ENCODE measurements around the gene ERBB4.

ERBB4 gene

DNA sequence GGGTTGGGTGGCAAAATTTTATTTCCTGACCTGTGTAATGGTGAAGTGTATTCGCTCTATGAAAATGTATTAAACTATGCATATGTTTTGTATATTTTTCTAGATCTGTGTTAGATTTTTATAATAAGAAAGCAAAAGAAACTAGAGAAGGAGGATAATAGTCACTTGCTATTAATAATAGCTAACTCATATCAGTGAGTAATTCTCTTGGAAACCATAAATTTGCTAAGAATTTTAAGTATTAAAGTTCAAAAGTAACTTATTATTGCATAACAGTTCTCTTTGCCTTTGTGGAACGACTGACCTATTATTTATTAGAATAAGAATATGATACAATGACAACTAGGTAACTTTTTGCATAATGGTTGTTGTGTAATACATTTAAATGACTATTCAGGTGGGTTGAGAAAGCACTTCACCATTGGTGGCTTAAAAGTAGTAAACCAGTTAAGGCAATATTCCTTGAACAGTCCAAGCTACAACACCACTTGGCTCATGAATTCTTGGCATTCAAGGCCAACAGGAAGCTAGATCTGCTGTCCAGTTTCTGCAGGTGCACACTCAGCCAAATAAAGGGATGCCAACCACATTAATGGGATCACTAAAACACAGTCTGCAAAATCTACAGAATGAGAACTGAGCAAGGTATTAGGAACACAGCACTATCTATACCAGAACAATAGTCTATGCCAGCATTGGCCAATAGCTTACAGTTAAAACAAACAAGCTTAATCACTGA, 1060.9 kb downstream of the ERBB4 start:
- DNase-seq (ENCODE audit: low read depth in 2 of 2) = no peak

DNA sequence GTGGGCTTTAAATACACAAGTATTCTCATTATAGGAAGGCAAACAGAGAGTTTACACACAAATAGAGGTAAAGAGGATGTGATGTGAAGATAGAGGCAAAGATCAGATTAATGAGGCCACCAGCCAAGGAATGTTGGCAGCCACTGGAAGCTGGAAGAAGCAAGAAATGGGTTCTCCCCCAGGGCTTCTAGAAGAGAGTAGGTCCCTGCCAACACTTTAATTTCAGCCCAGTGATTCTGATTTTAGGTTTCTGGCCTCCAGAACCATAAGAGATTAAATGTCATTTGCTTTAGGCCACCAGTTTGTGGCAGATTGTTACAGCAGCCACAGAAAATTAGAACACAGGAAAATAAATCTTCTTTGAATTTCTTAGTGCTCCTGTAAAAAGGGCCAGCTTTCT, 1065.5 kb downstream of the ERBB4 start:
- DNase-seq (ENCODE audit: low read depth in 2 of 2) = no peak

DNA sequence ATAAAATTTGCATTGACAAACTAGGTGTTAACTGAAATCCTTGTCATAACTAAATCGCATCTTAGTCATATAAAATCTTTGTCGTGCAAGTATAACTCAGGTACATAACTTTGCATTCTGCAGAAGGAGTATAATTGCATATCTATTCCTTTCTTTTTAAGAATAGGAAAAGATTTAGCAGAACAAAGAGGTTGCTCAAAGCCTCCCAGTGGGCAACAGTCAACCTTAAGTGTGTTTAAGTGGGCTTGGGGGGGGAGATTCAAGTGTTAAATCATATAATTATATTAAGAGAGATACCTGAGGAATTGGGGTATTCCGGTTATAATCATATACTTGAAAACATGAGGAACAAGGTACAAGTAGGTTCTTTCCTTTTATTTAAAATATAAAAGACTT, 1068.9 kb downstream of the ERBB4 start:
- DNase-seq (ENCODE audit: low read depth in 2 of 2) = no peak

DNA sequence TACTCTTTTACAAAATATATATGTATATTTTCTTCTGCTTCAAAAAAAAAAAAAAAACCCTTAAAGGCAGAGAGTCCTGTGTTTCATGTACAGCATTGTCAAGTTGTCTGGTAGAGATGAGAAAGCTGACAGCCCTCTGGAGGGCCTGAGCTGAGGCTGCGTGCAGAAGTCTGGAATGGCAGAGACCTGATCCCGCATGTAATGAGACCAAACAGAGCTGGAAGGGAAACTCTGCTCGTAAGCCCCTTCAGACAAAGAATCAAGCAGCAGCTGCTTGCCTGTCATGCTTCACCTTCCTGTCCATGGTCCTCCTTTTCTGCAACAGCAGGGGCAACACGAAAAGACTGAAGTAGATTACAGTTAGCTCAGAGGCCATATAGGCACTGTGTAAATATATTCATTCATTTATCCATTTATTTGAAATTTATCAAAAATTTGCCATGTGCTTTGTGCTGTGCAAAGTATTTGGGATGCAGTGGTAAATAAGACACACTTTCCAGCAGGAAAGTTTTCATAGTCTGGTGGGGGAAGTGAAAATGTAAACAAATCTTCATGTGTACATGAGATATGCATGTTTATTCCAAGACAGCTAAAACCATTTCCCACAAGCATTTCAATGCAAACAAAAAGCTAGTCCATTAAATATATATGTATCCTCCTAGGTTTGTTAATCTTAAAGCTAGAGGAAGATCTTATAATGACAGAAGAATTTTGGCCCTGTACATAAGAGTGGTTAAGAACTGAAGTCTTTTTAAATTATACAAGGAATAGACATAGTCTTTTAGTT, 1069.5 kb downstream of the ERBB4 start:
- no peak for DNase-seq (ENCODE audit: low read depth in 2 of 2)

DNA sequence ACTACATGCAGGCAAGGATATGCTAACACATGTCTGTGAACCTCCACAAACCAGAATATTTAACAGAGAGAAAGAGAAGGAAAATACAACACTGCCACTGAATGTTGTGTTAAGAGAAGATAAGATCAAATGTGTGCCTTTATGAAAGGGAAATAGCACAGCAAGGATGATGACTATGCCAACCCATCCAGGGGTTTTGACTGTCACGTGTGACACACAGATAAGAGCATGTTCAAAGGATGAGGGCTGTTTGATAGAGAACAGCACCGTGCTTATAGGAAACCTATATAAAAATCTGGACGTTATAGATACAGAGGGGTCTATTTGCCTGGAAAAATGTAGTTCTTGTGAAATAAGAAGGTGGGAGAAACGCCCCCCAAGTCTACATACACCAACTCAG, 1070.4 kb downstream of the ERBB4 start:
- no peak for DNase-seq (ENCODE audit: low read depth in 2 of 2)

DNA sequence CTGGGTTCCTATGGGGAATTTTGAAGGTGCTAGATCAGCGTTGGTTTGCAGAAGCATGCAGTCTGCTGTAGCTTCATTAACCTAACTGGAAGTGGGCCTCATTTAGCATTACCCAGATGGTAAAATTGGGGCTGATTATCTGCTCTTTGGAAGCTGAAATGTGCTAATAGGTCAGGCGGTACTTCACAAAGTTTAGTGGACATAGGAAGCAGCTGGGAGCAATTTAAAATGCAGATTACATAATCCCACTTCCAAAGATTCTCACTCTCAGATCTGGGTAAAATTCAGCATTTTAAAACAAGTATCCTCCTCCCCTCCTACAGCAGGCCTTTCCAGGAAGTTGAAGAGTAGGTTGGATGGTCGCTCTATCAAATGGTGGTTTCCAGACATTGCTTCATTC, 1075.2 kb downstream of the ERBB4 start:
- DNase-seq (ENCODE audit: low read depth in 2 of 2) = no peak

DNA sequence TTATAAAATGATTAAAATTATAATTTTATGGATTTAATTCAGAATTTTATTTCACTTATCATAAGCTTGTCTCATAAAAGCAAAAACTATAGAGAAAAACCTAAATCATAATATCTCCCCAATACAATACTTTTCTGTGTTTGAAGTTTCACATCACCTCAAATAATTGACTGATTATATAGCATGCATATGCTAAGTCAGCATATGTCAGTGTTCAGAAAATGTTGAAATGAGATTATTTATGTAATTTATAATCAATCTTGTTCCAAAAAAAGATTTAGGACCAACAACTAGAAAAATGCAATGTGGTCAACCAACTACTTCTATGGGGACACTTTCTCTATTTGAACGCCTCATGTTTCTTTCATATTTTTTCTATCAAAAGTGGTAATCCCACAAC, 1079.6 kb downstream of the ERBB4 start:
- no peak for DNase-seq (ENCODE audit: low read depth in 2 of 2)

DNA sequence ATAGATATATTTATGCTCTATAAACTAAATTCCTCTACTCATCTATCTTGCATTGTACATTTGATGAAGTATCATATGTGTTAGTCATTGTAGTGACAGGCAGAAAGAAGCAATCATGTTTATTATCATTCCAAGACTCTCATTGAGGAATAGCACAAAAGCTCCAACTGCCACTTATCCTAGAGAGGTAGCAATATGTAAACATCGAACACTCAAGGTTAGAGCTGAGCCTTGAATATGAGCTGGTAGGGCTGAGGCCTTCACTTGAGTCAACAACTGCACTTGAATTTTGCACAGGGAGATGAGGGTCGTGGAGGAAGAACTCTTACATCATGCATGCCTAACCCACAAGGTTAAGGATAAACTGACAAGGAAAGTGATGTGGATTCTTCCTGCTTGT, 1081.3 kb downstream of the ERBB4 start:
- DNase-seq (ENCODE audit: low read depth in 2 of 2) = no peak

DNA sequence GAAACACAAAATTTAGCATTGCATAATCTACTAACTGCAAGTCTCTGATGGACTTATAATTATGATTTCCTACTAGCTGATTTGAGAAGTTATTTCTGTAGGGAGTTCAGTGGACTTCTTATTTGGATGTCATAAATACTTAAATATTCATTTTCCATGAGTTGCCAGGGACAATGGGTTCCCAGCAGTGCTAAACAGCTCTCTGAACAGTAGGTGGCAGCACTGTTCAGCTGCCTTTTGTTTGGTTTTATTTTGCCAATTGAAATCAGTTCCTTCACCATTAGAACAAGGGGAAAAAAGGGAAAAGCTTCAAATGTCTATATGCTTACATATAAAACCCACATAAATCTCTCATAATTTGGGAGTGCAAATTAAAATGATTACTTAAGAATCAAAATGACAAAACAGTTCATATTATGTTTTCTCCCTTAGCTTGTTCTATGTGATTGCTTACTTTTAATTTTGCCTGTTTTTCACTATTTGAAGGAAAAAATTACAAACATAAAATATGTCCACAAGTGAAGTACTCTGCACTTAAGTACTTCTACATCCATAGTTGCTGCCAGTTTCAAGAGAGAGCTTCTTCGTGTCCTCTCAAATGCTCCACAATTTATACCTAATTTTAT, 1083.3 kb downstream of the ERBB4 start:
- DNase-seq (ENCODE audit: low read depth in 2 of 2) = peak in 1 of 2 donors; percentile 3

DNA sequence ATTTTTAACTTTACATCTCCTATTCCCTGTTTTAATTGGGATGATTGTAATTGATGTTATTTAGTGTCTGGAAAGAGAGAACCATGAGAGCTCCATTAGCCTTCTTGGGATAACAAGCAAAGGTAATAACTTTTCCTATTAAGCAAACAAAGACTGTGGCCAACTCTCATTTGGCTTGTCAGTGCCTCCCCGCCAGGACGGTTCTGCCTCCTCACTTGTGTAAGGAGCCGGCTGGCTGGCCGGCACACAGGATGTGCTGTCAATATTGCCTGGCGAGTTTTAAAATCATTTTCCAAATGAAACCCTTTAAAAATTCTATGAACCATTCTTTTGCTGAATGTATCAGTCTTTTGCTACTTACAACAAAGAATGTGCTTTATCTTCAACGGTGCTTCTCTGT, 1083.9 kb downstream of the ERBB4 start:
- DNase-seq (ENCODE audit: low read depth in 2 of 2) = no peak

DNA sequence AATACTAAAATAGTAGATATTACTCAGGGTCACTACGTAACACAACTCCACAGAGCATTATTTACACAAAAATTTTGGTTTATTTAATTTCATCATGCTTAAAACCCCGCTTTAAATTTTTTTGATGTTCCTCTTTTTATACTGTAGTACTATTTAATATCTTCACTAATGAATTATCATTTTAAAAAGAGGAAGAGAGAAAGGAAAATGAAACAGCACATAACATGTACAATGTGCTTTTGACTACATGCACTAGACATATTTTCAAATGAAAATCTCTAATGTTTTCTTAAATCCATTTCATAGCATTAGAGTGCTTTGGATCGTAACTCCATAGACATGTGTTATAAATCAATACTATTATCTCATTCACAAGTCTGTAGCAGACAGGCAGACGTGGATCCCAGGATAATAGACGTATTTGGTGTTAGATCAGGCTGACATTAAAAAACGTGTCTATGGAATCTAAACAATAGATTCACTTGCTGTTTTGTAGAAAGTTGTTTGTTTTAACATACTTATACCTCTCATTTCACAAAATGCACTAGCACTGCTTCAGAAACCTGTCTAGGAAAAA, 1085.2 kb downstream of the ERBB4 start:
- DNase-seq (ENCODE audit: low read depth in 2 of 2) = no peak

DNA sequence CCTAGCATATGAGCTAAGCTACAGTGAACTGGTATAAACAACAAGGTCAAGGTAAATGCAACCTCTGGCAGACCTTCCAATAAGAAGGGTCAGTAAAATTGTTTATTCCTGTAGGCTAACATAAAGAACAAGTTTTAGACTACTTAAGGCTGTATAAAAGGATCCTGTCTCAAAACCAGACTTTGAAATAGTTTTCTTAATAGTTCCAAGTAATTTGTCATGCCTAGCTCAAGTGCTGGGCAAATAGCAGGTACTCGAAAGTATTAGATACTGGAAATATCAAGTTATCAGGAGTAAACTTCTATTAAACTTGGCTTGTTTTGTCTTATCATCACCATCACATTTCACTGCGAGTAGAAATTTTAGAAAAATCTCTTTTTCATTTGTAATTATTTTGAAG, 1087.0 kb downstream of the ERBB4 start:
- no peak for DNase-seq (ENCODE audit: low read depth in 2 of 2)

DNA sequence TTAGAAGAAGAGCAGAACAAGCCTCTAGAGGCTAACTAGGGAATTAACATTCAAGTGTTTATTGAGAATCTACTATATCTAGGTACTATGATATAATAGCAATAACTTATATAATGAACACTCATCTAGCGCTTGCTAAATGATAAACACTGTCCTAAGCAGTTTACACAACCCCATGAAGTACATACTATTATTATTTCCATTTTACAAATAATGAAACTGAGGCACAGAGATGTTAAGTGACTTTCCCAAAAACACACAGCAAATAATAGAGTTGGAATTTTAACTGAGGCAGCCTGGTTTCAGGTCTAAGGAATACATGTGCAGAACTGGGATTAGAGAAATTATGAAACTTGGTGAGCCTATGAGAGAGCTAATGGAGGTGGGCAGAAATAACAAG, 1088.8 kb downstream of the ERBB4 start:
- DNase-seq (ENCODE audit: low read depth in 2 of 2) = no peak

DNA sequence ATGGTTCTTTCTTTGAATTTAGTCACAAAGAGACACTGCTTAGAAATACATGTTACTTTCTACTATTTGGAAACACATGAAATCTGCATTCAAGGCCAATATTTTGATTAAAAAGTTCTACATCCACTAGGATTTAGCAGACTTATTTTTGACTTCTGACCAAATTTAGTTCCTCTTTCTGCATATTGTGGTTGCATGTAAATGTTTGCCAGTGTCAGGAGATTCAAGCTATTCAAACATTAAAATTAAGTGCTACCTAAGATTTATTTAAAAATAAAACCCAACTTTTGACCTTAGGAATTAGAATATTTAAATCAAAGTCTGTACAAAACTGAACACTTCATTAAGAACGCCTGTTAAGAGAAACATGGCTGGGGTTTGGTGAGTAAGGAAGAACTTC, 1091.1 kb downstream of the ERBB4 start:
- no peak for DNase-seq (ENCODE audit: low read depth in 2 of 2)

DNA sequence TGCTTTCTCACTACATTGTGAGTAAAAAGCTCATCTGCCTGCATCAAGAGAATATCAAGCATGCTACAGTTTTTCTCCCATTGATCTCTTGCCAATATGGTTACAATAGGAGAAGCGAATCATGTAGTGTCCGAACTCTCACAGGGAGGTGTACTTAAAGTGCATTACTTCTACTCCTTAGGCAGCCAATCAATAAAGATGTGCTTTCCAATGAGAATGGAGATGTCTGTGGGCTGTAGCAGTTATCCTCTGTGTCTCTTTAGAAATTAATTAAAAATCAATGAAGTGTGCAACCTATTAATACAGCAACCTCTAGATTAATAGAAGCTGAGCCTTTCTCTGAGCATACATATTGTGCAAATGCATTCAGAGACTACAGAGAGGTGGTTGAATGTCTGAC, 1098.5 kb downstream of the ERBB4 start:
- no peak for DNase-seq (ENCODE audit: low read depth in 2 of 2)

DNA sequence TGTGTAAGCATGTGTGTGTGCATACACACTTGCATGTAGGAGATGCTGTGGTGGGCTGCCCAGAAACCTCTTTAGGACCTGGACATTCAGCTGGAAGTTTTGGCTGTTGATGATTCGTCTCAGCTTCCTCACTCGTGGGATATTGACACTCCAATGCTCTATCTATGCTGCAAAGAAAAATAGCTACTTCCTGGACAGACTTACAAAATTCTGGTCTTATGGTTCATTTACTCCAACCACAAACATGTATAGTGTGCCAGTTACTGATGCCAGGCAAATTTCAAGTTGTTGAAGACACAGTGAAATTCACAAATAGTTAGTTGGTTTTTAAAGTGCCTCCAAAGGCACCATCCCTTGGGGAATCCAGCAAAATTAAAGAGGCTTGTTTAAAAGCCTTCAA, 1099.6 kb downstream of the ERBB4 start:
- DNase-seq (ENCODE audit: low read depth in 2 of 2) = no peak

DNA sequence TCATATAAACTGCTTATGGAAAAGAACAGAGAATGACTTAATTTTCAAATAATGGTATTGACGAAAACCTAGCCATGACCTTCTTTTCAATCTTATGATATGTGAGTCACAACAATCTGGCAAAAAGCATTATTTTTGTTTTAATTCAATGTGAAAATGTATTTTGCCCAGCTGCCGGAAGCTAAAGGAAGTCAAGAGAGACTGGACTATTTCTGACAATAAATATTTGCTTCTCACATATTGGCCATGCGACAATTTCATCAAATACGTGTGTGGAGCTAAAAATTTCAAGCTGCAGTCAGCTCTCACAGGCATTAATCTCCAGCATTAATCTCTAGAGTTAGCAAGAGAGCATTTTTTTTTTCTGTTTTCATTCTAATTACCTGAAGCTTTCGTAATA, 1101.2 kb downstream of the ERBB4 start:
- DNase-seq (ENCODE audit: low read depth in 2 of 2) = no peak

DNA sequence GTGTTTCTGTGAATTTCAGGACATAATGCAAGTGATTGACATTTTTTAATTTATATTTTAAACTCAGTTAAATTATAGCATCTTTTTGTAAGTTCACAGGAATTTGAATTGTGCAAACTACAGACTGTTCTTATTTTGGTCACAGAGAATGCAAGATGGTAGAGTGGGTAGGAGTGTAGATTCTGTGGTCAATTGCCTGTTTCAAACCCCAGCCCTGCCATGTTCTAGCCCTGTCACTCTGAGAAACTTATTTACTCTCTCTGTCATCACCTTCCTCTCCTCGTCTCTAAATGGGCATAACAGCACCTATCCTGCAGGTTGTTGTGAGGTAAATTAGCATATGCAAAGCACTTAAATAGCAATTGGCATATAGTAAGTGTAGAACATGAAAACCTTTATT, 1102.4 kb downstream of the ERBB4 start:
- DNase-seq (ENCODE audit: low read depth in 2 of 2) = no peak

DNA sequence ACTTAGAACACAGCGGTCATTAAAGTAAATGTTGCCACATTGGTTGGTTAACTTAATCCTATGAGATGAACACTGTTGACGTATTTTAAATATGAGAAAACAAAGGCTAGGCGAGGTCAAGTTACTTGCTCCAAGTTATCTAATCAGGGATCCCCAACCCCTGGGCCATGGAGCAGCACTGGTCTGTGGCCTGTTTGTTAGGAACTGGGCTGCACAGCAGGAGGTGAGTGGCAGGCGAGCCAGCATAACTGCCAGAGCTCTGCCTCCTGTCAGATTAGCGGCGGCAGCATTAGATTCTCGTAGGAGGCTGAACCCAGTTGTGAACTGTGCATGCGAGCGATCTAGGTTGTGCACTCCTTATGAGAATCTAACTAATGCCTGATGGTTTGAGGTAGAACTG, 1103.3 kb downstream of the ERBB4 start:
- no peak for DNase-seq (ENCODE audit: low read depth in 2 of 2)

DNA sequence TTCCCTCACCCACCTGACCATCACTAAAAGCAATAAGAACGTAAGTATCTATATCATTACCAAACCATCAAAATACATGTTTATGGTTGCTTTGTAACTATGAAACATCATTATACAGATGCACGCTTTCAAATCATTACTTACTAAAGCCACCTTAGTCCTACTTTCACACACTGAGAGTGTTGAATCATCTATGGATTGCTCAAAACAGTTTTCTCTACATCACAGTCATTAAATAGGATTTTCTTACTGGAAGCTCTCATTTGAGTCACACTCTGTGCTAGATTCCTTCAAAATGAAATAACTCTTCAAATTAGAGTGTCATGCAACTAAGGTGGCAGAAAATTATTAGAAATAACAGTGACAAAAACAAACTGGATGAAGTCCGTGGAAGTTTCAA, 1103.8 kb downstream of the ERBB4 start:
- DNase-seq (ENCODE audit: low read depth in 2 of 2) = no peak

DNA sequence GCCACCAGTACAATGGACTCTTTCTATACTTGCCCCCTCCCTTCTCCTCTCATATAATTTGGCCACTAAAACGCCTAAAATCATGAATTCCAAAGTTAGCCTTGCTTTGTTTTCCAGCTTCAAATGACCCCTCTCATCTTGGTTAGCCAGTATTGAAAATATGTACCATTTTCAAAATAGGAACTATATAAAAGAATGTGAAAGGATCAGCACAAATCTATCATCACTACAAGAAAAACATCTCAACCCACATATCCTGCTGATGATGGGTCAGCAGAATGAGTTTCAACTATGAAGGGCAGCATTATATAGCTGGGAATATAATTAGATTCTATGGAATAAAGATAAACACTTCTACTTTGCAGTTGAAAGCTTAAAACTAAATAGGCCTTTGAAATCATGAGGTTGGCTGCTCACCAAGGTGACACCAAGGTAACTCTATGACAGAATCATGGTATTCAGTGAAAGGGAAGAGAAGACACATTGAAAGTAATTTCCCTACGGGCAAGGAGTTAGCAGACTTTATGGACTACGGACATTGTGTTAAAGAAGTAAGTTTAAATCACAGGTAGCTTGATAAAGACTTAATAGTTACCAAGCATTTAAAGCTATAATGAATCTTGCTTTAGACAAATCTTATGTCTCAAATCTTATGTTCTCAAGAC, 1109.2 kb downstream of the ERBB4 start:
- DNase-seq (ENCODE audit: low read depth in 2 of 2) = no peak

DNA sequence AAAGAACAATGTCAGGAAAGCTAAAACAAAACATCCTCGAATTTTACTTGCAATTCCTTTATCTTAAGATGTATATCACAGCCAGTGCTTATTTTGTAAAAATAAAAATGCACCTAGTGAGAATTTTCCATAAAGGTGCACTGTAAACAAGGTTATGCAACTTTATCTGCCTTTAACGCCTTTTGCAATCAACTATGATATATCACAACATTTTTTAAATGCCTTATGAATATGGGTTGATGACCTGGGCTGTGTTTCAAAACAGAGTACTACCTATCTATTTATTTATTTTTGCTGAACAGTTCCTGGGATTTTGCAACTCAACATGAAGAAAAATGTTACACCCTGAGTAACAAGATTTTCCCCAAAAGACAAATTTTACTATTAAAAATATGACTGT, 1112.4 kb downstream of the ERBB4 start:
- DNase-seq (ENCODE audit: low read depth in 2 of 2) = no peak
